ENCODE measurements around the gene PLCB3.

GRCh38 chr11:64210301-64211020 lies 40.9 kb upstream of the PLCB3 start:
- TF ChIP-seq POLR2AphosphoS5 (IDR thresholded peaks at IDR 0.05), result no peak
- no peak for TF ChIP-seq CTCF (IDR thresholded peaks at IDR 0.05)
- no peak for TF ChIP-seq EP300 (IDR thresholded peaks at IDR 0.05; ENCODE audit: low read depth)
- TF ChIP-seq POLR2A (IDR thresholded peaks at IDR 0.05), result no peak
